OCI-LY1 (cell line): ENCODE data around the gene CLIC1.

Experiments
- CTCF ChIP-seq: fragments of 200-600 bp; sonication (generic), shearing (Covaris generic); IDR thresholded peaks from 2 replicates; pipeline ENCODE4 v1.5.1; 2017; ENCODE audit warnings: mild to moderate bottlenecking, antibody characterized with exemption, low read length, moderate library complexity, mixed read lengths
- EZH2 ChIP-seq: fragments of 200-600 bp; sonication (generic), shearing (Covaris generic); IDR thresholded peaks from 2 replicates; pipeline ENCODE4 v1.8.0; 2017; ENCODE audit warnings: borderline replicate concordance, mixed run types, mild to moderate bottlenecking, antibody characterized with exemption, low read length, moderate library complexity, mixed read lengths

DNA sequence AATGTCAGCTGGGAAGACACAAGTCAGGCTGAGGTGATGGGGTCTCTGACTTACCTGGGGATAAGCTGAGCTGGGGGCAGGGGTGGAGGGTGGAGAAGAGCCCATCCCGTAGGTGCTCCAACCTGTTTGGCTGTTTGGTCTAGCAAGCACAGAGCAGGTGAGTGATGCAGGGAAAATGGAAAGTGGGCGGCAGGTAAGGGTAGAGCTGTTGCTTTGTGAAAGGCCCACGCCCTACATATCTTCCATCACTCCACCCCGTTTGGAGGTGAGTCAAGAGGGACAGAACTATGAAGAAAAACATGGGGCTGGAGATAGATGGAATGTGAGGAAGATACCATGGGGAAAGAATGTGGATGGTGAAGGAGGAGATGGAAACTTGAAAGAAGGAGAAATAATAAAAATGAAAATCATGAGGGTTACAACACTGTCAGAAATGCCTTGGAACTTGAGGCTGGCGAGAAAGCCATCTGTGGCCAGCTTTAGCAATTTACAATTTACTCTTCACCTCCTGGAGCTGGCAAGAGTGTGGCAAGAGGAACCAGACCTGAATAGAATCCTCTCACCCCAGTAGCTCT is 16.0 kb downstream of the CLIC1 start:
- TF ChIP-seq CTCF, result no peak
- no peak for TF ChIP-seq EZH2
